GM19463 (cell line): ENCODE measurements around the gene COQ8A.

ENCODE experiments used
- ATAC-seq: cut with Tn5 transposase; IDR thresholded peaks from one replicate; pipeline ENCODE4 v1.9.1; 2021; ENCODE audit warnings: mild to moderate bottlenecking, moderate library complexity; ENCODE audit not compliant: unreplicated experiment

COQ8A gene

GRCh38 chr1:226940029-226940805 lies at the start of gene COQ8A:
Gene COQ8A, plus strand, starts transcription at chr1:226940294. Its CDS starts 21,092 bp downstream, at chr1:226961386.
- ATAC-seq, result peak; percentile 95

GRCh38 chr1:226890331-226891108 lies 49.6 kb upstream of the COQ8A start:
- no peak for ATAC-seq

GRCh38 chr1:226891346-226891745 lies 48.7 kb upstream of the COQ8A start:
- no peak for ATAC-seq

- ATAC-seq, result no peak
Measured at GRCh38 chr1:226891846-226892523, 48.1 kb upstream of the COQ8A start.

GRCh38 chr1:226892524-226892875 lies 47.6 kb upstream of the COQ8A start:
- ATAC-seq, result no peak

- ATAC-seq, result no peak
Measured at GRCh38 chr1:226893936-226894335, 46.2 kb upstream of the COQ8A start.

- no peak for ATAC-seq
Measured at GRCh38 chr1:226894826-226895225, 45.3 kb upstream of the COQ8A start.

- ATAC-seq, result no peak
Measured at GRCh38 chr1:226895644-226896043, 44.5 kb upstream of the COQ8A start.

GRCh38 chr1:226898246-226898645 lies 41.8 kb upstream of the COQ8A start:
- ATAC-seq, result no peak

- no peak for ATAC-seq
Measured at GRCh38 chr1:226901421-226901820, 38.7 kb upstream of the COQ8A start.

GRCh38 chr1:226902601-226903000 lies 37.5 kb upstream of the COQ8A start:
- no peak for ATAC-seq

GRCh38 chr1:226903819-226904716 lies 36.0 kb upstream of the COQ8A start:
- no peak for ATAC-seq

- no peak for ATAC-seq
Measured at GRCh38 chr1:226904772-226905171, 35.3 kb upstream of the COQ8A start.

GRCh38 chr1:226908419-226908818 lies 31.7 kb upstream of the COQ8A start:
- no peak for ATAC-seq

GRCh38 chr1:226908913-226909312 lies 31.2 kb upstream of the COQ8A start:
- no peak for ATAC-seq

- peak; percentile 65 for ATAC-seq
Measured at GRCh38 chr1:226912587-226913176, 27.4 kb upstream of the COQ8A start.

- peak; percentile 18 for ATAC-seq
Measured at GRCh38 chr1:226915672-226915995, 24.5 kb upstream of the COQ8A start.

GRCh38 chr1:226916497-226916896 lies 23.6 kb upstream of the COQ8A start:
- no peak for ATAC-seq

- no peak for ATAC-seq
Measured at GRCh38 chr1:226919587-226919986, 20.5 kb upstream of the COQ8A start.

- no peak for ATAC-seq
Measured at GRCh38 chr1:226919995-226920394, 20.1 kb upstream of the COQ8A start.
